IMR-90 (cell line): ENCODE measurements around the gene HMGN1. TPM values are rescaled to one million over a fixed set of nuclear protein-coding genes. Genes with fewer than 3 reads are reported as not detected.

Experiments used
- ATAC-seq: fragments of 200-7000 bp; cut with Tn5 transposase; 2 replicates; pipeline ENCODE4 v1.9.1; 2020; ENCODE audit warnings: low read depth, mild to moderate bottlenecking, moderate library complexity
- BruUV-seq: library from RNA; stranded (reverse); fragments of 400-500 nt; replicated peaks from 2 replicates; lab custom pipeline; 2021; lab: Mats Ljungman, UMichigan
- CTCF ChIA-PET: fragments of 300-600 bp; formaldehyde crosslinking; extraction: SDS; loops from one replicate; lab custom pipeline; 2021; ENCODE audit warnings: antibody characterized with exemption; lab: Yijun Ruan, JAX
- POLR2A ChIA-PET: fragments of 300-600 bp; sonication (Branson Sonifier 250); formaldehyde crosslinking; loops from one replicate; lab custom pipeline; 2022; ENCODE audit warnings: antibody characterized with exemption; ENCODE audit not compliant: unreplicated experiment; lab: Charles Lee
- DNase-seq: peaks from one replicate; pipeline ENCODE4 v3.0.0; 2013
- H2AFZ ChIP-seq: replicated peaks from 2 replicates; pipeline ENCODE3; 2013; ENCODE audit warnings: low read length, mild to moderate bottlenecking; ENCODE audit not compliant: poor library complexity
- H2AK5ac ChIP-seq: 2 replicates; pipeline ENCODE4 v1.6.1; 2013; ENCODE audit warnings: low read depth, low read length, inconsistent platforms
- H2AK9ac ChIP-seq: replicated peaks from 2 replicates; pipeline ENCODE3; 2013; ENCODE audit warnings: mild to moderate bottlenecking, low read depth, low read length, moderate library complexity; ENCODE audit not compliant: poor library complexity
- H2BK120ac ChIP-seq: 2 replicates; pipeline ENCODE4 v1.6.1; 2013; ENCODE audit warnings: low read depth, low read length, inconsistent platforms
- H2BK15ac ChIP-seq: 3 replicates; pipeline ENCODE4 v1.6.1; 2013; ENCODE audit warnings: low read depth, low read length, inconsistent platforms
- H2BK20ac ChIP-seq: 2 replicates; pipeline ENCODE4 v1.6.1; 2013; ENCODE audit warnings: low read depth, mild to moderate bottlenecking, inconsistent platforms, low read length, moderate library complexity
- H2BK5ac ChIP-seq: 2 replicates; pipeline ENCODE4 v1.6.1; 2013; ENCODE audit warnings: mild to moderate bottlenecking, low read depth, low read length, inconsistent platforms; ENCODE audit not compliant: poor library complexity, severe bottlenecking
- H3K14ac ChIP-seq: replicated peaks from 2 replicates; pipeline ENCODE4 v1.6.1; 2013; ENCODE audit warnings: low read depth, low read length, inconsistent platforms
- H3K18ac ChIP-seq: 2 replicates; pipeline ENCODE4 v1.6.1; 2013; ENCODE audit warnings: low read depth, low read length, control low read depth
- H3K23ac ChIP-seq: 2 replicates; pipeline ENCODE4 v1.6.1; 2013; ENCODE audit warnings: low read depth, low read length, inconsistent platforms
- H3K27ac ChIP-seq: 2 replicates; pipeline ENCODE4 v1.5.1; 2013; ENCODE audit warnings: mild to moderate bottlenecking, control low read depth, low read length; ENCODE audit not compliant: insufficient read depth
- H3K27me3 ChIP-seq: 2 replicates; pipeline ENCODE4 v1.6.1; 2013; ENCODE audit warnings: low read length; ENCODE audit not compliant: control insufficient read depth, insufficient read depth
- H3K36me3 ChIP-seq: 2 replicates; pipeline ENCODE4 v1.6.1; 2013; ENCODE audit warnings: low read length, mixed read lengths; ENCODE audit not compliant: control insufficient read depth, insufficient read depth
- H3K4ac ChIP-seq: 2 replicates; pipeline ENCODE4 v1.6.1; 2013; ENCODE audit warnings: low read depth, low read length, inconsistent platforms
- H3K4me1 ChIP-seq: 2 replicates; pipeline ENCODE4 v1.6.1; 2013; ENCODE audit warnings: low read length, mixed read lengths; ENCODE audit not compliant: control insufficient read depth, insufficient read depth
- H3K4me2 ChIP-seq: 2 replicates; pipeline ENCODE4 v1.6.1; 2013; ENCODE audit warnings: low read depth, mild to moderate bottlenecking, control low read depth, low read length, moderate library complexity
- H3K4me3 ChIP-seq: 2 replicates; pipeline ENCODE4 v1.5.1; 2013; ENCODE audit warnings: low read depth, mild to moderate bottlenecking, control low read depth, low read length, moderate library complexity; ENCODE audit not compliant: insufficient read depth
- H3K56ac ChIP-seq: 2 replicates; pipeline ENCODE4 v1.6.1; 2013; ENCODE audit warnings: low read length, inconsistent platforms; ENCODE audit not compliant: insufficient read depth; ENCODE audit errors: extremely low read depth
- H3K79me1 ChIP-seq, 2 experiments: 2 replicates each; pipeline ENCODE4 v1.6.1; 2013; ENCODE audit warnings: low read length in 2 of 2, inconsistent platforms in 1 of 2, low read depth in 1 of 2
- H3K9ac ChIP-seq: 2 replicates; pipeline ENCODE4 v1.6.1; 2013; ENCODE audit warnings: low read depth, low read length, control low read depth
- H3K9me1 ChIP-seq: 2 replicates; pipeline ENCODE4 v1.6.1; 2013; ENCODE audit warnings: low read length, inconsistent platforms; ENCODE audit not compliant: insufficient read depth
- H3K9me3 ChIP-seq: 2 replicates; pipeline ENCODE4 v1.6.1; 2013; ENCODE audit warnings: low read length; ENCODE audit not compliant: control insufficient read depth, insufficient read depth
- H4K20me1 ChIP-seq: 2 replicates; pipeline ENCODE4 v1.6.1; 2013; ENCODE audit warnings: low read length, inconsistent platforms; ENCODE audit not compliant: insufficient read depth
- H4K5ac ChIP-seq: 2 replicates; pipeline ENCODE4 v1.6.1; 2013; ENCODE audit warnings: mild to moderate bottlenecking, low read depth, low read length, control low read depth
- H4K8ac ChIP-seq, 2 experiments: 2 replicates each; pipeline ENCODE4 v1.6.1; 2013; ENCODE audit warnings: low read depth in 2 of 2, low read length in 2 of 2, control low read depth in 1 of 2, inconsistent platforms in 1 of 2
- H4K91ac ChIP-seq: 2 replicates; pipeline ENCODE4 v1.6.1; 2013; ENCODE audit warnings: low read depth, low read length, inconsistent platforms; ENCODE audit not compliant: insufficient read depth
- BHLHE40 ChIP-seq: fragments of 150-350 bp; IDR thresholded peaks from 2 replicates; pipeline ENCODE4 v1.6.1; 2016; ENCODE audit warnings: mild to moderate bottlenecking, low read depth, low read length
- MXI1 ChIP-seq: IDR thresholded peaks from 2 replicates; pipeline ENCODE4 v1.6.1; 2012; ENCODE audit warnings: low read depth, mild to moderate bottlenecking, low read length, moderate library complexity, borderline replicate concordance
- NFE2L2 ChIP-seq: fragments of 150-350 bp; IDR thresholded peaks from 2 replicates; pipeline ENCODE4 v1.6.1; 2016; ENCODE audit warnings: low read depth, mild to moderate bottlenecking, low read length
- POLR2A ChIP-seq: IDR thresholded peaks from 2 replicates; pipeline ENCODE4 v1.6.1; 2012; ENCODE audit warnings: mild to moderate bottlenecking, low read depth, low read length
- RCOR1 ChIP-seq: IDR thresholded peaks from 2 replicates; pipeline ENCODE4 v1.6.1; 2012; ENCODE audit warnings: mild to moderate bottlenecking, low read length, improper control_type of control experiment; ENCODE audit not compliant: insufficient replicate concordance
- RFX5 ChIP-seq: IDR thresholded peaks from 2 replicates; pipeline ENCODE4 v1.8.0; 2012; ENCODE audit warnings: low read depth, mild to moderate bottlenecking, low read length, moderate library complexity
- WGBS, 2 experiments: methylation state at CpG; one replicate each; pipeline versions ENCODE4 v1.1.5 to v1.1.7; 2013; ENCODE audit warnings: missing lambda C conversion rate in 2 of 2; ENCODE audit not compliant: insufficient read length in 1 of 2; ENCODE audit errors: extremely low coverage in 2 of 2; 5-methylcytosine and 5-hydroxymethylcytosine counted together
- dilution Hi-C: fragments of 300-500 bp; cut with HindIII; formaldehyde crosslinking; loops from one replicate; pipeline ENCODE4 v1.14.3; 2018; ENCODE audit warnings: low sequenced_read_pairs; ENCODE audit not compliant: unreplicated experiment
- in situ Hi-C: fragments of 300-500 bp; cut with MboI; formaldehyde crosslinking; loops from 3 replicates; pipeline ENCODE4 v1.14.3; 2019; ENCODE audit warnings: low sequenced_read_pairs, inconsistent platforms, mixed read lengths
- intact Hi-C: fragments of 100-400 bp; cut with micrococcal nuclease; formaldehyde crosslinking; loops from 2 replicates; pipeline ENCODE4 v1.10.0; 2022
- polyA plus RNA-seq, 3 experiments: library from polyadenylated mRNA; depleted of rRNA; stranded (reverse); fragments of >200 nt; gene quantifications; 2 replicates each; pipeline ENCODE4 v1.2.3, GENCODE V29; 2012; ENCODE audit warnings: low replicate concordance in 1 of 3
- total RNA-seq: library from RNA; depleted of rRNA; stranded (reverse); fragments of >200 nt; gene quantifications from 2 replicates; pipeline ENCODE4 v1.2.3, GENCODE V29; 2012

Gene HMGN1
- total and polyA plus RNA-seq, 2 of the 4 experiments (the other 2 are of a cell fraction), result 55.2 to 155 TPM

DNA sequence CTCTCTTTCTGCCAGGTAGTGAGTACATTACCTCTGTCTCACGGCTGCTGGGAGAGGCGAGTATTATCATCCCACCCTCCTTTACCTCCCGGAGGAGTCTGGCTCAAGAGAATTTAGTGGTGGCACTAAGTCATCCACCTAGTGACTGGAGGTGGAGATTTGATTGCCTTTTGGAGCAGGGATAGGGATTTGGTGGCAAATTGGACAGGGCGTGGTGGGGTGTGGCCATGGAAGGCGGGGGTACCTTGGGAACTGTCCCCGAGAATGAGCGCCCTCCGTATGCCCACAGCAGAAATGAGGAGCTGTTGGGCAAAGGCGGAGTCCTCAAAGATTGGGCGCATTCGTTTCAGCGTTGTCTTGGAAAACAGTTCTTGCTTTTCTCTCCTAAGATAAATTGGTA, 32.1 kb upstream of the HMGN1 start:
- in situ Hi-C loops, result no loop called here
- peak overlapping the region; percentile 92 for H3K14ac ChIP-seq
- H3K4me3 ChIP-seq, result peak overlapping the region; percentile 71
- H3K4ac ChIP-seq, result peak overlapping the region; percentile 79
- DNase-seq, result no peak
- no peaks in the 10 kb centered on the region for H4K20me1 ChIP-seq
- no peak for TF ChIP-seq RFX5
- no peak for TF ChIP-seq MXI1
- TF ChIP-seq BHLHE40, result no peak
- TF ChIP-seq POLR2A, result no peak
- no peak for TF ChIP-seq RCOR1
- TF ChIP-seq NFE2L2, result no peak
- H3K27ac ChIP-seq, result peak overlapping the region; percentile 72
- H3K36me3 ChIP-seq, result no peaks in the 10 kb centered on the region; the same call in 1 of the 2 replicates
- BruUV-seq, result no TSS peak
- intact Hi-C loops, result loop anchor here (10.0 kb wide), 1 partner anchor 876 kb away; no protein-coding TSS in a partner anchor
- ChIA-PET POLR2A (interaction anchor here (0.8 kb wide), 1 partner anchor 29 kb away, joined by 3 read pairs; no protein-coding TSS in a partner anchor), CTCF (no interaction called here)
- peak overlapping the region; percentile 70; the same call in 1 of the 2 replicates for H4K91ac ChIP-seq
- peak overlapping the region; percentile 83 for H3K9ac ChIP-seq
- H2BK5ac ChIP-seq, result peak overlapping the region; percentile 63
- 0 out of 3 replicates have a peak overlapping the region, but pooled peaks have one; percentile 23 for H2BK15ac ChIP-seq
- H3K18ac ChIP-seq, result no peak overlapping the region
- H3K4me1 ChIP-seq, result peaks cover 8% of the 10 kb centered on the region
- ATAC-seq, result no peak
- H3K56ac ChIP-seq, result peak overlapping the region; percentile 83; the same call in 1 of the 2 replicates
- peak overlapping the region; percentile 21 for H2AK9ac ChIP-seq
- no CpG with 5 or more reads among the region's 12 CpGs for WGBS, 2 experiments
- H2AFZ ChIP-seq, result peak overlapping the region; percentile 93
- peaks cover 10 to 34% of the 10 kb centered on the region in 2 experiments for H3K79me1 ChIP-seq
- dilution Hi-C loops, result no loop called here
- H3K27me3 ChIP-seq, result no peaks in the 10 kb centered on the region
- peak overlapping the region; percentile 84 for H3K23ac ChIP-seq
- peak overlapping the region; percentile 16; the same call in 1 of the 2 replicates for H2BK120ac ChIP-seq
- peak overlapping the region; percentile 10; the same call in 1 of the 2 replicates for H4K5ac ChIP-seq
- peaks cover 11% of the 10 kb centered on the region for H3K9me1 ChIP-seq
- peak overlapping the region; percentile 96 for H3K4me2 ChIP-seq
- H4K8ac ChIP-seq, result peak overlapping the region; percentile 25 to 65; a peak in 2 of 4 replicates
- no peaks in the 10 kb centered on the region for H3K9me3 ChIP-seq
- peak overlapping the region; percentile 44; the same call in 1 of the 2 replicates for H2AK5ac ChIP-seq
- no peak overlapping the region for H2BK20ac ChIP-seq
